HG02870 (cell line): ENCODE measurements around the gene SYNE3.

Experiments
- ATAC-seq: cut with Tn5 transposase; IDR thresholded peaks from one replicate; pipeline ENCODE4 v1.9.1; 2021; ENCODE audit warnings: mild to moderate bottlenecking, moderate library complexity; ENCODE audit not compliant: unreplicated experiment

The SYNE3 gene

DNA sequence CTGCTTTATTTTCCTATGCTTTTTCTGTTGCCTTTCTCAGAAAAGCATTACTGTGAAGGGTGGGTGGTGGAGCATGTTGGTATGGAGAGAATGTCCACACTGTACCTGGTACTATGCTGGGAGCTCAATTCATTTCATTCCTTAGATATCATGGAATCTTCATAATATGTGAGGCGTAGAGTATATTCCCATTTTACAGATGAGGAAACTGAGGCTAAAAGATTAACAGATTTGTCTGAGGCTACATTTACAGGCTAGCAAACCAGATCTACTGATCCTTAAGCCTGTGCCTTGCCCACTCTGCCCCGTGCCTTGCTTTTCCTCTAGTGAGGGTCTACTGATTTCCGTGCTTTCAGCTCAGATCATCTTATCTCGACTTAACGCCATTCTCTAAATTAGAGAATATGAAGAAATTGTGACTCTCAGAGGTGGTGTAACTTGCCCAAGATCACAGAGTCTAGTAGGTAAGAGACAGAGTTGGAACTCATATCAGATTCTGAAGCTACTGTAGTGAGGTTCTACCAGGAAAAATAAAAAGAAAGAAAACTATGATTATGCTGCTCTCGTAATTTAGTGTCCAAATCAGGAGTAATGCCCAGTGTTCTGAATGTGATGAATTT lies 23.9 kb upstream of the SYNE3 start:
- no peak for ATAC-seq

DNA sequence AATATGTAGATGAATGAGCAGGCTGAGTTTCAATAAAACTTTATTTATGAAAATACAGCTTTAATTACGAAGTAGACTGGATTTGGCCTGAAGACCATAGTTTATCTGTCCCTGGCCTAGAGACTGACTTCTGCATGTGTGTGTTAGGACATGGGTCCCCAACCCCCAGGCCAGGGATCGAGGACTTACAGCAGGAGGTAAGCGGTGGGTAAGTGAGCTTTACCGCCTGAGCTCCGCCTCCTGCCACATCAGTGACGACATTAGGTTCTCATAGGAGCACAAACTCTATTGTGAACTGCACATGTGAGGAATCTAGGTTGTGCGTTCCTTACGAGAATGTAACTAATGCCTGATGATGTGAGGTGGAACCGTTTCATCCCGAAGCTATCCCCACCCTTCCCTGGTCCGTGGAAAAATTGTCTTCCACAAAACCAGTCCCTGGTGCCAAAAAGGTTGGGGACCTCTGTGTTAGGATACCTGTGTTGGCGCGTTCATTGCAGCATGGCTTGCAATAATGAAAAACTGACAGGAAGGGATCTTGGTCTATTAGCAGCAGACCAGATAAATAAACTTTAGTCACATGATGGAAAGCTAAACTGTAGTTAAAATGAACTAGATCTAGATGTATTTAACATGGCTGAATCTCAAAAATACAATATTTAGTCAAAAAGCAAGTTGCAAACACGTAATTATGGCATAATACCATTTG lies 22.5 kb upstream of the SYNE3 start:
- no peak for ATAC-seq

DNA sequence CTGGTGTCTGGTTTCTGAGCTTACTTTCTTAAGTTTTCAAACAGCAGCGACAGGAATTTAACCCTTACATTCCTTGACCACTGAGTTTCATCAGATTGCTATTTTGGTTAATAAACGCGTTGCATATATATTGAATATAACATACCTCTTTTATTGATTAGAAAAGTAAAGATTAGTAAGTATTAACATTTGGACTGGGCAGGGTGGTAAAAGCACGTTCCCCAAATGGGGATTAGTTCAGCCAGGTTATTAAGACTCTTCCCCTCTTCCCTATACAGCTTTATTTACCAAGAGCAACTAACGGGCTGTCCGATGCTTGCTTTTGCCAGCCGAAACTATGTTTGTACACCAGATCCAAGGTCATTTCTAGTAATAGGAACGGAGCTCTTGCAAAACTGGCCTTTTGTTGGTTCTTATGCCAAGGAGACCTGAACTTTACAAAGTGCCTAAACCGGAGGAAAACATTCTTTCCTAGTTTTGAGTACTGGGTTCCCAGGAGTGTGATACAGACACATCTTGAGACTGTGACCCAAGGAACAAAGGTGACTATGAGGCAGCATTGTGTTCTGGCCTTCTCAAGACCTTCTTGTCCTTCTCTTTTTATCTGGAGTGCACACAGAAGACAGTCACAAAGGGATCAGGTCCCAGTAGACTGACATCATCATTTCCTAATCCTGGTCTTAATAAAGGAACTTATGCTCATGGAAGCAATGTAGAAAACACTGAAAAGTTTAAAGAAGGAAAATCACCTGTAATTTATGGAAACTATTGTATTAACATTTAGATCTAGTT lies 21.0 kb upstream of the SYNE3 start:
- no peak for ATAC-seq

DNA sequence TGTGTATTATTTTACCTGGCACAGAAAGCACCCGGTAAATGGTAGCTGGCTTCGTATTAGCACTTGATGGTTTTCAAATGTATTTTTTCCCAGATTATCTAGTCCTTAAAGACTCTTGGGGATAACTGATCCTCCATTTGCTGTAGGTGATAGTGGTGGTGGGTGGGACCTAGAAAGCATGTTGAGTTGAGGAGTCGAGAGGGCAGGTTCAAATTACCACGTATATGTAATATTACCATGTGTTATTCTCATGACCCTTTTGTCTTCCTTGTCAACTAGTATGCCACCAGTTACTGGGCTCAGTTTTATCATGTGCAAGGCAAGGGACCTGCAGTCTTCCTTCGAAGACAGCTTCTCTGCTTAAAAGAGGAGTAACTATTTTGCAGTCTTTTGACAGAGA lies 20.2 kb upstream of the SYNE3 start:
- no peak for ATAC-seq

DNA sequence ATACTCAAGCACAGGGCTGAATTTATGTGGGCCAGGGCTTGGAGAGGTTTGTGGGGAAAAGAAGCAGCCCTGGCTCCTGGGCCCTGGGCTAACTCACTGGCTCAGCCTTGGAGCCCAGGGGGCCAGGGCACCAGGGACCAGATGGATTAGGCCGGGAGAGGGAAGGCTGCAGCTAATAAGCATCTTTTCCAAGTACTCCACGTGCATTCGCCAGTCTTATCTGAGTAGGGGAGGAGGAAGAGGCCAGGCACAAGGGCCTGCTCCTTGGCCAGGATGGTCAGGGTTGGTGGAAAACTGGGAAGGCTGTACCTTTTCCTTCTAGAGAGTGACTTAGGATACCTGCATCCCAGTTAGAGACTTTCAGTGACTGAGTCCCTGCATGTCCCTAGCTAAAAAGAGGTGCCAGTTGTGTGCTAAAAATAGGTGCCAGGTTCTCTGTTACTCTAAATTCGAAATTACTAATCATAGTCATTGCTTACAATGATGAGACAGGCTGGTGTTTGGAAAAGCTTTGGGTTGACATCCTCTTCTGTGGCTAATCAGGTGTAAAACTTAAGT lies 19.7 kb upstream of the SYNE3 start:
- no peak for ATAC-seq

DNA sequence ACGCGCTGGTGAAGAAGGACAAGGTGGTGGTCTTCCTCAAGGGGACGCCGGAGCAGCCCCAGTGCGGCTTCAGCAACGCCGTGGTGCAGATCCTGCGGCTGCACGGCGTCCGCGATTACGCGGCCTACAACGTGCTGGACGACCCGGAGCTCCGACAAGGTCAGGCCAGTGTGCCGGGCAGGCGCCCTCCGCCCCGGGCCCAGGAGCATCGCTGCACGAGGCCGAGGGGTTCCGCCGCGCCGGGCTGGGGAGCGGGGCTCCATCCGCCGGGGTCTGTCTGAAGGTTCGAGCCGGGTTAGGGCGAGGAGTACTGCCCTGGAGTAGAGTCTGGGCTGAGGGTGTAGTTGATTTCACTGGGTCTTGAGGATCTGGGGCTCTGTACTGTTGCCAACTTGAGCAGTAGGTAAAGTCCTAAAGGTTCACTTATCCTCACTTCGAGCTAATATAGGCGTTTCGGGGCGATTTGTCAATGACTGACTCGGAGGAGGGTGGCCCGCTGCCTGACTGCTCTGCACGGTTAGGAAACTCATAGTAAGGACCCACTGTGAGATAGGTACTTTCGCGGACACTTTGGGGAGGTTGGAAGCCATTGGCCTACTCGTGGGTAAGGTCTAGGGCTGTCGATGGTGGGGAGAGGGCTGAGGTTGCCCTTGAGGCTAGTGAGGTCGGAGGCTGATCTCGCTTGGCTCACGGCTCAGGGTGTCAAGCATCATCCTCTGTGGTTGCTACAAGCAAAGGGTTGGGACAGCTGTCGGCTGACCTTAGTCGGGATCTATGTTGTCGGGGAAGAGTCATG lies 19.0 kb upstream of the SYNE3 start:
- peak; percentile 1 for ATAC-seq

DNA sequence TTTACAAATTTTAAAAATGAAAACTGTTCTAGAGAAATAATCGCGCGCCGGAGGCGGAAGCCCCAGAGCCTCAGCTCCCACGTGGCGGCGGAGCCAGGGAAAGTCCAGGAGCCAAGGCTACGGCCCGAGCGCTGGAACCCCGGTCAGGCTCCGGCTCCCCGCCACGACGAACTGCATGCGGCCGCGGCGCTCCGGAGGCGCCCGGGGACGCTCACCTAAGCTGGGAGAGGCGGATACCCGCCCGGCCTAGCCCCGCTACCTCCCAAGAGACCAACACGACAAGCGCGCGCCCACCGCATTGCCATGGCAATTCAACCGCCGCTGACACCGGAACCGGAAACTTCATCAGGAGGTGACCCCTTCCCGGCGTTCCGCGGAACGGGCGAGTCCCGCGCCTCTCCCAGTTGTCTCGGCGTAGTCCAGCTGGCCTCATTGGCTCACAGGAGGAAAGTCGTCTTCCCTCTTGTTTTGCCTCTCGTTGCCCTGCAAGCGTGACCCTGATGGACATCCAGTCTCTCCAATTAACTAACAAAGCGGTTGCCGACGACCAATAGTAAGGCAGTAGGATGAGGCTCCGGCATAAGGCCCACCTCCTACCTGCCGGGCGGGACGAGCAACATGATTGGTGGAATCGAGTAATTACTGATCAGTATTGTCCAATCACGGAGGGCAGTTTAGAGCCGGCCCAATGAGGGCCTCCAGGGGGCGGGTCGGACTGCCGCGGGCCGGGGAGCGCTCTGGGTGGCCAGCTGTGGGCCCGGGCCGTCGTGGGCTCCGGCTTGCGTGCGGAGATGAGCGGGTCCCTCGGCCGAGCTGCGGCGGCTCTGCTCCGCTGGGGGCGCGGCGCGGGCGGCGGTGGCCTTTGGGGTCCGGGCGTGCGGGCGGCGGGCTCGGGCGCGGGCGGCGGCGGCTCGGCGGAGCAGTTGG lies 18.1 kb upstream of the SYNE3 start, which contains the start of gene GLRX5:
Gene GLRX5 (plus strand): TSS at position 752 of the 927 bp plus-strand sequence. CDS start 40 bp downstream, at position 792.
- peak; percentile 90 for ATAC-seq

DNA sequence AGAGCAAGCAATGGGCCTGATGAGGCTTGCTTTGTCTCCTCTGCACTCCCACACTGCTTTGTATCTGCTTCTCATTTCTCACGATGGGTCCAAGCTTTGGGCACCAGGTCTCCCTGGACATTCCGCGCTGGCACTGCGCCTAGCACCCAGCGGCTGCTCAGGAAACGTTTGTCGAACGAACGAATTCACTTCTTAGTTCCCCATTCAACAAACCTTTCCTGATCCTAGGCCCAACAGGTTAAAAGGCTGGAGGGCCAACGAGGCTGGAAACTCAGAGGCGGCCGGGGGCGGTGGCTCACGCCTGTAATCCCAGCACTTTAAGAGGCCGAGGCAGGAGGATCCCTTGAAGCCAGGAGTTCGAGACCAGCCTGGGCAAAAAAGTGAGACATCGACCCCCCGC lies 17.4 kb upstream of the SYNE3 start:
- ATAC-seq: no peak

DNA sequence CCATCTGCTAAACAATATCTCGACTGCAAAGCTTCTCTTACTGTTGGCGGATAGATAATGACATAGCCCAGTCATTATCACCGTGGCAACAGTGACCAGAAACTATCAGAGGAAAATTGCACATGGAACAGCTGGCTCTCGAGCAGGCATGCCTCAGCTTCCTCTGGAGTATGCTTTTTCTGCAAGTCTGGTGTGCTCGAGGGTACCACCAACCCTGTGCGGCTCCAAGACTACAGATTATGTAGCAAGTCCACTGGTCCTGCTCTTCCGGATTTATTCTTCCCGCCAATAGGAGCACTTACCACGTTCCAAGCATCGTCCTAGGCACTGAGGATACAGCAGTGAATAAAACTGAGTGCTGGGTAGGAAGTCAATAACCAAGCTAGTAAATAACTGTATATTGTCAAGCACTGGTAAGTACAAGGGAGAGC lies 17.0 kb upstream of the SYNE3 start:
- ATAC-seq: no peak

DNA sequence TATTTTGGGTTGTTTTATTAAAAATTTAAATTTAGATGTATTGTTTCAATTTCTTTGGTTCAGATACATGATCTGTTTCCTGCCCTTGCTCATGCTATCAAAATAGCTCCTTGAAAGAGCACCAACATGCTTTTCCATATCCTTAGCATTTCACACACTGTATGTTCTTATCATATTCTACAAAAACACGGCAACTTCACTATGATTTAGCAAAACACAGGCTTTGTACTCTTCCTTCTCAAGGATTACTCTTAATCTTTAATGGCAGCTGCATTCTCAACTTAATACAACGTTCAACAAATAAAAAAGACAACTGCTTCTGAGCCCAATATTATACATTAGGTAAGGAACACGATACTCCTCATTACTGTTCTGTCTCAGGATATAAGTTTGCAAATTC lies 15.5 kb upstream of the SYNE3 start:
- no peak for ATAC-seq

DNA sequence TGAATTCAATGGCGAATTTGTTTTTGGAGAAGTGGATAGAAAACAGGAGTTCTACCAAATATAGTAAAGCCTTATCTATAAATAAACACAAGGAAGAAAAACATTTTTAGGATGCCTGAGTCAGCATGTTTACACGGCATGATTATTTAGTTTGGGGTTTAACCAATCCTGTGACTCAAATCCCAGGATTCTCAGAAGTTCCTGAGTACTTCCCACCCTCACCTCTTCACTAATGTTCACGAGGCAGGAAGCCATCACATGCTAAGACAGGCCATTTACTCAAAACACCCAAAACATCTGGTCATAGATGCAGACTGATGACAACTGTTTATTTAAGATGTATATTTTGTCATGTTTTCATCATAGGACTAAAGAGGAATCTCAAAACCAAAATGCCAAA lies 15.0 kb upstream of the SYNE3 start:
- no peak for ATAC-seq

DNA sequence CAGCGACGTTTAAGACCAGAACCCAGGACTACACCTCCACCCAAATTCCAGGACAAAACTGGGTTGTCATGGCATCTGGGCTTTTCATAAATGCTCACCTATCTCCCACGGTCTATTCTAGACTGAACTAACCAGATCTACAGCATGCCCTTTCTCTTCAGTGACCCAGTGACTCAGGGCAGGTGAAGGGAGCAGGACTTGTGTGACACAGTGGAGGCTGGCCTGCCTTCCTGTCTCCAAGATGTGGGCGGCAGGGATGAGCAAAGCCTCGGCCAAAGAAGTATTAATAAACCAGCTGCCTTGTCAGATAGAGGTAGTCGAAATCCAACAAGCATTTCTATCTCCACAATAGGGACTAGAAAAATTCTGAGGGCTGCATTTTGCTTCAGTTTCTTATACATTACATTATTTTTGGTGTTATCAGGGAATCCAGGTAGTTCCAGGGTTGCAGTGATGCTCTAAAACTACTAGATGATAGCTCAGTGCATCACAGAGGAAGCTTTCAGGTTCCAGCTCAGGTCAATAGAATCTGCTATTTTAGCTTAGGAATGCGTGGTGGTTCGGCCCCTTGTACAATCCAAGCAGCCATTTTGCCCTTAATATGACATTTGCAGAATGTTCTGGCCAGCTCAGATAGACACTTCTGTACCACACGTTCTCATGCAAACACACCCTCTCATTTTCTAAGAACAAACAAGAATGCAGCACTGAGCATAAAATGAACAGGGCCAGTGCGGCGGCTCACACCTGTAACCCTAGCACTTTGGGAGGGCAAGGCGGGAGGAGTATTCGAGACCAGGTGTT lies 14.2 kb upstream of the SYNE3 start:
- no peak for ATAC-seq

DNA sequence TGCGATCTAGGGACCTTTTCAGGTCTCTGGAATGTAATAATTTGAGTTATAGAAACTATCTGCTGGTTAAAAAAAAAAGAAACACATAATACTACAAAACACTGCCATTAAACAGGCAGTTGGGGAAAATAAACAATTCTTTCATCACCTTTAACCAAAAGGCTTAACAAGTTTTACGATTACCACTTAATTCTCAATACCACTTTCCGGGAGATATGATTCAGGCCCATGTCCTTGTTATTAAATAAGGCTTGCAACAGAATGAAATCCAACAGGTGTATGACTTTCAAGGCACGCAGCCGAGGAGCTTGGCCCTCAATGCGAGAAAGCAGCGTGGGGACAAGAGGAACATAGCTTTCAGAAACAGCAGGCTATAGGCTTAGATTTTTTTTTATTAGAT lies 12.8 kb upstream of the SYNE3 start:
- ATAC-seq: no peak

DNA sequence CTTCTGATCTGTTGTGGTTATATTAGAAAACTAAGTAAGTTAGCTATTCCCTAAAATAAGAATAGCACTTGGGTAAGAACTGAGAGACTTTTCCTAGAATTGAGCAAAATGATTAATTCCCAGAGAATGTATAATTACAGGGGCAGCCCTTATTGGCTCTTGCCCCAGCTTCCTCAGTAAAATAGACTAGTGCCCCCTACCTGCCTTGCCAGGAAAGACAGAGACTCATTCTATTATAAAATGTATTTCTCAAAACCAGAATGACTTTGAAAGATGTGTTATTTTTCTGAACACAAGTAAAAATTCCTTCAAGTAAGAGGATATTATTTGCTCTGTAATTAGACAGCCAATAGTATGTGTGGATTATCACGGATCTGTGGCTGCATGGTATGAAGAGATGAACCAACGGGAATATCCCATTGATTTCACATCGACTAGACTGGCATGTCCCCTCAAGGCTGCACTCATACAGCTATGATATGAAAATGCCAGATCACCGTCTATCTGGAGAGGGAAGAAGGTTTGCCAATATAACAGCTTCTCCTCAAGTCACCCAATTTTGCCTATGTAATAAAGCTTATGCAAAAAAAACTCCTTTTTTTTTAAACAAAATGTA lies 11.0 kb upstream of the SYNE3 start:
- no peak for ATAC-seq

DNA sequence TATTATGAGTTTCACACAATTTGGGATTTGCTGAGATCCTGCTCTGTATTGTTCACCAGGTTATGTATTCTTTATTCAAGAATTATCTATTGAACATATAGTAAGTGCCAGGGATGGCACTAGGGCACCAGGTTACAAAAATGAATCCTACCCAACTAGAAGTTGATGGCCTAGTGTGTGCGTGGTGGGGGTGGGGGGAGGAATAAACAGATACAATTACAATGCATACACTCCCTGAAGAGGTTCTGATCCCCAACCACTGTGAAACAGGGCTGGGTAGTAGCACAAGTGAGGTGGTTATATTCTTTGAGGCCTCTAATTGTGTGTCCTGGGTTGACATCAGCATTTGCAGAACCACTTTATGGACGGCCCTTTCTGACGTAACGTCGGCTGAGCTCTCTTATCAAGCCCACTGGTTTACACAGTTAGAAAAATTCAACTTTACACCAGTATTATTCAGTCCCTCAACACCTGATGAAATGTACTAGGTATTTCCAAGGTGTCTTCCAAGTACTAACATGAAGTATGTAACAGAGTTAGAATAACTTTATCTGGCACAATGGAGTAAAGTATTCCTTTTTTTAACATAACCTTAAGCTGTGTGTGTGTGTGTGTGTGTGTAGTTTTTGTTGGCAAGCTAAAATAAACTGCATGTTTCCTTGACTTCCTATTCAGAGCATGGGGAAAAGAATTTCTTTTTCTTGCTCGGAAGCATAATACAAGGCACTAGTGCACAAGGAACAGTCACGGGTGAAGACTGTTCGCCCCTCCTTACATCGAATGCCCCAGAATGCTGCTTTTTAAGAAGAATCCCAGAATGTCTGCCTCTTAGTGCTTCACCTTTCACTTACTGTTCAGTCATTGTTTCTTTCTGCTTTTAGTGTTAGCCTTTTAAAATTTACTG lies 10.3 kb upstream of the SYNE3 start:
- ATAC-seq: no peak

DNA sequence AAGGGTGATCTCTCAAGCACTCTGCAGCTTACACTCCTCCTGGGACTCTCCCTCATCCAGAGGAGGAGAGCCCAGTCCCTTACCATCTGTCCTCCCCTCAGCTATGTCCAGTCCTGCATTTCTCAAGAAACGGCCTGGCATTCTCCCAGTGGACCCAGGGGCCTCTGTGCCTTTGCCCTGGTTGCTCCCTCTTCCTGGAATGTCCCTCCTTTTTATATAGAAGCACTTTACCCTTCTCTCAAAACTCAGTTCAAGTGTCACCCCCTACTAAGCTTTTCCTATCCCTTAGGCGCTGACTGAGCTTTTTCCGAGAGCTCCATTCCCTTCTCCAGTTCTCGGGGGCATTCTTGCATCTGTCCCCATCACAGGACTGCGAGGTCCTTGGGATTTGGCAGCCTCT lies 9.5 kb upstream of the SYNE3 start:
- ATAC-seq: no peak

DNA sequence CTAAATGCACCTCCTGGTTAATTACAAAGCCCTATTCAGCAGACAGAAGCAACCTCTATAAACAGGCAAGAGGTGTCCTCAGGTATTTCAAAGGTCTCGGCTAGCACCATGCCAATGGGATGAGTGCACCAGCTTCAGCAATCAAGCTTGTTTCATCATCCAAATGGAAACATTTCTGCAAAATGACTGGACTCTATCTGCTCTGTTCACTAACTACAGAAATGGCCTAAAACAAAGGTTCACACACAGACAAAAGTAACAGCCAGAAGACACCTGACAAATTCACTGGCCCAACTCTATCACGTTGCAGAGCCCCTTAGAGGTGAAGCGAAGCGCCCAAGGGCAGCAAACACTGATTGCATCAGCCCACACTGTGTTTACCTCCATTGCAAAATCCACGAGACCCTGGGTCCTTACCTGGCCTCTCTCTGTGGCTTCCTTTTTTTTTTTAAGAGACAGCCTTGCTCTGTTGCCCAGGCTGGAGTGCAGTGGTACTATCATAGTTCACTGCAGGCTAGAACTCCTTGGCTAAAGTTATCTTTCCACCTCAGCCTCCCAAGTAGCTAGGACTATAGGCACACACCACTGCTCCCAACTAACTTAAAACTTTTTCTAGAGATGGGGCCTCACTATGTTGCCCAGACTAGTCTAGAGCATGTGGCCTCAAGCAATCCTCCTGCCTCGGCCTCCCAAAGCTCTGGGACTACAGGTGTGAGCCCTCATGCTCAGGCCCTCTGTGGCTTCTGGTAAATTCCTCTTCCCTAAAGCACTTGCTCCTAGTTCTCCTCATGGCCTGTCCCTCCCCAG lies 8.5 kb upstream of the SYNE3 start:
- ATAC-seq: no peak
